OCI-LY1 (cell line): ENCODE measurements around the gene LTB4R.

Experiments used
- EZH2 ChIP-seq: fragments of 200-600 bp; sonication (generic), shearing (Covaris generic); IDR thresholded peaks from 2 replicates; pipeline ENCODE4 v1.8.0; 2017; ENCODE audit warnings: borderline replicate concordance, mixed run types, mild to moderate bottlenecking, antibody characterized with exemption, low read length, moderate library complexity, mixed read lengths
- TF ChIP-seq, protein P1 (sequence below): fragments of 200-600 bp; sonication (generic), shearing (Covaris generic); IDR thresholded peaks from 2 replicates; pipeline ENCODE4 v1.5.1; 2017; ENCODE audit warnings: mild to moderate bottlenecking, antibody characterized with exemption, low read length, moderate library complexity, mixed read lengths

DNA sequence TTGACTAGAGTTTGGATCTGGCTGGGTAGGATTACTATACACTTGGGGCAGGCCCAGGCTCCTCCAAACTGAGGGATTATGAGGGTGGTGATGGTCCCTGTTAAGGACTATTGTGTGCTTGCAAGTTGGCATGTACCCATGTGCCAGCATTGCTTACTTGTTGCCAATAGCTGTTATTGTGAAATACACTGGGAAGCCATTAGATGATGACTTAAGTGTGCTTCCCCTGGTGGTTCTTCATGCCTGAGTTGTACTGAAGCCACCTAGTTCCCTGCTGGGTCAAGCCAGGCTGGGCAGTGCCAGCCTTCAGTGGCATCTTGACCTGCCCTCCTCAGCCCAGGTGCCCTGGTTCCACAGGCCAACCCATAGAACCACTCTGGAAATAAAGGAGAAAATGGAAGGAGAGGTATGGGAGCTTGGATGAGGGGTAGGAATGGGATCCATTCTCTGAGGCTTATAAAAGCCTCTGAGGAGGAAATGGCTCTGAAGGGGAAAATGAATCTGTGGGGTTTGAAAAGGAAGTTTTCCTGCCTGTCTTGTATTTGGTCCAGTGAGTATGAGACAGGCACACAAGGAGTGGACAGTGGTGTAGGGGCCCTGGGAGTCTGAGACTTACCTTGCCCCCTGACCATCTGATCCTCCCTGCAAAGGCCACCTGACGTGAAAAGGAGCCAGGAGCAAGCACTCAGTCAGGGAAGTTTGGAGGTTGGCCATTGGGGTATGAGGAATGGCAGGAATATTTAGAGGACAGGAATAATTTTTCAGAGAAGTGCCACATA, 724 bp downstream of the LTB4R start:
- TF ChIP-seq, protein P1, sequence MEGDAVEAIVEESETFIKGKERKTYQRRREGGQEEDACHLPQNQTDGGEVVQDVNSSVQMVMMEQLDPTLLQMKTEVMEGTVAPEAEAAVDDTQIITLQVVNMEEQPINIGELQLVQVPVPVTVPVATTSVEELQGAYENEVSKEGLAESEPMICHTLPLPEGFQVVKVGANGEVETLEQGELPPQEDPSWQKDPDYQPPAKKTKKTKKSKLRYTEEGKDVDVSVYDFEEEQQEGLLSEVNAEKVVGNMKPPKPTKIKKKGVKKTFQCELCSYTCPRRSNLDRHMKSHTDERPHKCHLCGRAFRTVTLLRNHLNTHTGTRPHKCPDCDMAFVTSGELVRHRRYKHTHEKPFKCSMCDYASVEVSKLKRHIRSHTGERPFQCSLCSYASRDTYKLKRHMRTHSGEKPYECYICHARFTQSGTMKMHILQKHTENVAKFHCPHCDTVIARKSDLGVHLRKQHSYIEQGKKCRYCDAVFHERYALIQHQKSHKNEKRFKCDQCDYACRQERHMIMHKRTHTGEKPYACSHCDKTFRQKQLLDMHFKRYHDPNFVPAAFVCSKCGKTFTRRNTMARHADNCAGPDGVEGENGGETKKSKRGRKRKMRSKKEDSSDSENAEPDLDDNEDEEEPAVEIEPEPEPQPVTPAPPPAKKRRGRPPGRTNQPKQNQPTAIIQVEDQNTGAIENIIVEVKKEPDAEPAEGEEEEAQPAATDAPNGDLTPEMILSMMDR = no peak
- TF ChIP-seq EZH2 = no peak
